HepG2 (cell line): ENCODE data around the gene INHA. TPM values are rescaled to one million over a fixed set of nuclear protein-coding genes. Genes with fewer than 3 reads are reported as not detected.

Experiments used
- ARNT2 ChIP-seq: sonication (generic); formaldehyde crosslinking; IDR thresholded peaks from 2 replicates; pipeline ENCODE4 v1.8.0; 2022; ENCODE audit warnings: mild to moderate bottlenecking, low read depth, missing genetic modification reagents, moderate library complexity
- ETS1 ChIP-seq: sonication (generic); formaldehyde crosslinking; IDR thresholded peaks from 2 replicates; pipeline ENCODE4 v1.4.0; 2020; ENCODE audit warnings: missing genetic modification reagents
- KLF13 ChIP-seq: sonication (generic); formaldehyde crosslinking; IDR thresholded peaks from 2 replicates; pipeline ENCODE4 v1.4.0; 2020; ENCODE audit warnings: mild to moderate bottlenecking, missing genetic modification reagents
- KLF15 ChIP-seq: sonication (generic); formaldehyde crosslinking; IDR thresholded peaks from 2 replicates; pipeline ENCODE4 v1.8.1; 2023; ENCODE audit warnings: borderline replicate concordance, mild to moderate bottlenecking, inconsistent platforms, missing genetic modification reagents, mixed read lengths
- MBD4 ChIP-seq: IDR thresholded peaks from 2 replicates; pipeline ENCODE4 v1.6.1; 2012; ENCODE audit warnings: low read length, inconsistent platforms, borderline replicate concordance
- NCOA1 ChIP-seq: sonication (generic); formaldehyde crosslinking; IDR thresholded peaks from 2 replicates; pipeline ENCODE4 v1.9.0; 2021; ENCODE audit warnings: missing genetic modification reagents
- PHF21A ChIP-seq: sonication (generic); formaldehyde crosslinking; IDR thresholded peaks from 2 replicates; pipeline ENCODE4 v1.5.0; 2020; ENCODE audit warnings: mild to moderate bottlenecking, missing genetic modification reagents
- TEAD2 ChIP-seq: sonication (generic); formaldehyde crosslinking; IDR thresholded peaks from 2 replicates; pipeline ENCODE4 v1.9.0; 2021; ENCODE audit warnings: missing genetic modification reagents
- U2AF1 ChIP-seq: fragments of 200-400 bp; formaldehyde crosslinking; optimal IDR thresholded peaks from 2 replicates; pipeline ENCODE3; 2017; ENCODE audit warnings: mild to moderate bottlenecking, low read depth, low read length
- ZC3H13 ChIP-seq: sonication (generic); formaldehyde crosslinking; IDR thresholded peaks from 2 replicates; pipeline ENCODE4 v1.8.1; 2023; ENCODE audit warnings: mild to moderate bottlenecking, missing genetic modification reagents, moderate library complexity
- ZFP36L1 ChIP-seq: sonication (generic); formaldehyde crosslinking; IDR thresholded peaks from 2 replicates; pipeline ENCODE4 v1.8.0; 2022; ENCODE audit warnings: mild to moderate bottlenecking, missing genetic modification reagents, moderate library complexity
- ZFP37 ChIP-seq: sonication (generic); formaldehyde crosslinking; IDR thresholded peaks from 2 replicates; pipeline ENCODE4 v1.4.0; 2020; ENCODE audit warnings: missing genetic modification reagents, borderline replicate concordance
- ZKSCAN8 ChIP-seq: IDR thresholded peaks from 2 replicates; pipeline ENCODE4 v1.6.1; 2016; ENCODE audit warnings: borderline replicate concordance, missing genetic modification reagents, missing compliant biosample characterization
- ZNF513 ChIP-seq: sonication (generic); formaldehyde crosslinking; conservative IDR thresholded peaks from 2 replicates; pipeline ENCODE4 v1.5.0; 2020; ENCODE audit warnings: missing genetic modification reagents
- ZNF572 ChIP-seq: sonication (generic); formaldehyde crosslinking; IDR thresholded peaks from 2 replicates; pipeline ENCODE4 v1.5.1; 2020; ENCODE audit warnings: mild to moderate bottlenecking, missing genetic modification reagents
- ZNF878 ChIP-seq: sonication (generic); formaldehyde crosslinking; IDR thresholded peaks from 2 replicates; pipeline ENCODE4 v1.8.1; 2023; ENCODE audit warnings: mild to moderate bottlenecking, missing genetic modification reagents, moderate library complexity
- polyA plus RNA-seq, 8 experiments: library from polyadenylated mRNA; depleted of rRNA in 3 of 8; stranded (reverse) in 7 of 8; unstranded in 1 of 8; fragments of >200 nt; fragmentation: Illumina TruSeq in 4 of 8; extraction: Trizol in 4 of 8; gene quantifications; 2 replicates each; pipeline versions ENCODE4 v1.2.1 to v1.2.3, GENCODE V29; 2011 to 2016; ENCODE audit warnings: low read depth in 4 of 8, missing spikeins in 1 of 8, mixed read lengths in 1 of 8; ENCODE audit not compliant: insufficient read depth in 1 of 8
- total RNA-seq, 5 experiments: library from RNA; depleted of rRNA; stranded (reverse); fragments of >200 nt; fragmentation: Illumina TruSeq; extraction: Trizol; gene quantifications; 2 replicates each; pipeline ENCODE4 v1.2.3, GENCODE V29; 2016; ENCODE audit warnings: low read depth in 1 of 5
- TF ChIP-seq, protein P1 (sequence below): sonication (generic); formaldehyde crosslinking; IDR thresholded peaks from 2 replicates; pipeline ENCODE4 v1.5.1; 2020; ENCODE audit warnings: missing genetic modification reagents, mild to moderate bottlenecking, borderline replicate concordance
- TF ChIP-seq, protein P2 (sequence below): sonication (generic); formaldehyde crosslinking; IDR thresholded peaks from 2 replicates; pipeline ENCODE4 v1.4.0; 2020; ENCODE audit warnings: missing genetic modification reagents, borderline replicate concordance
- TF ChIP-seq, protein P3 (sequence below): IDR thresholded peaks from 2 replicates; pipeline ENCODE4 v1.6.1; 2012; ENCODE audit warnings: inconsistent platforms
- TF ChIP-seq, protein P4 (sequence below): sonication (generic); formaldehyde crosslinking; IDR thresholded peaks from 2 replicates; pipeline ENCODE4 v1.4.0; 2020; ENCODE audit warnings: missing genetic modification reagents

Gene INHA
- total and polyA plus RNA-seq, 2 of the 13 experiments (the other 11 are each of a cell fraction or from before 2014, with no cell fraction given) = 4.1 to 15.2 TPM

GRCh38 chr2:219576505-219577388, 4.6 kb downstream of the INHA start (continued):
- TF ChIP-seq, protein P1, sequence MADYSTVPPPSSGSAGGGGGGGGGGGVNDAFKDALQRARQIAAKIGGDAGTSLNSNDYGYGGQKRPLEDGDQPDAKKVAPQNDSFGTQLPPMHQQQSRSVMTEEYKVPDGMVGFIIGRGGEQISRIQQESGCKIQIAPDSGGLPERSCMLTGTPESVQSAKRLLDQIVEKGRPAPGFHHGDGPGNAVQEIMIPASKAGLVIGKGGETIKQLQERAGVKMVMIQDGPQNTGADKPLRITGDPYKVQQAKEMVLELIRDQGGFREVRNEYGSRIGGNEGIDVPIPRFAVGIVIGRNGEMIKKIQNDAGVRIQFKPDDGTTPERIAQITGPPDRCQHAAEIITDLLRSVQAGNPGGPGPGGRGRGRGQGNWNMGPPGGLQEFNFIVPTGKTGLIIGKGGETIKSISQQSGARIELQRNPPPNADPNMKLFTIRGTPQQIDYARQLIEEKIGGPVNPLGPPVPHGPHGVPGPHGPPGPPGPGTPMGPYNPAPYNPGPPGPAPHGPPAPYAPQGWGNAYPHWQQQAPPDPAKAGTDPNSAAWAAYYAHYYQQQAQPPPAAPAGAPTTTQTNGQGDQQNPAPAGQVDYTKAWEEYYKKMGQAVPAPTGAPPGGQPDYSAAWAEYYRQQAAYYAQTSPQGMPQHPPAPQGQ (CRISPR knock-in tag) = peak; percentile 96; the same call in 1 of the 2 replicates
- TF ChIP-seq ZNF513 (CRISPR knock-in tag) (no peak), TEAD2 (CRISPR knock-in tag) (no peak), KLF15 (CRISPR knock-in tag) (0 out of 2 replicates have a peak, but pooled peaks have one; percentile 59), KLF13 (CRISPR knock-in tag) (no peak), MBD4 (no peak), ZC3H13 (CRISPR knock-in tag) (peak; percentile 92), ZNF878 (peak; percentile 95; the same call in 1 of the 2 replicates), ZNF572 (CRISPR knock-in tag) (peak; percentile 83; the same call in 1 of the 2 replicates), ZFP36L1 (CRISPR knock-in tag) (peak; percentile 95), PHF21A (CRISPR knock-in tag) (peak; percentile 99), ZFP37 (peak; percentile 89; the same call in 1 of the 2 replicates), NCOA1 (no peak; the same call in 1 of the 2 replicates), ETS1 (CRISPR knock-in tag) (no peak), U2AF1 (no peak), ZKSCAN8 (CRISPR knock-in tag) (peak; percentile 96), ARNT2 (CRISPR knock-in tag) (peak; percentile 97; the same call in 1 of the 2 replicates)
- TF ChIP-seq, protein P2, sequence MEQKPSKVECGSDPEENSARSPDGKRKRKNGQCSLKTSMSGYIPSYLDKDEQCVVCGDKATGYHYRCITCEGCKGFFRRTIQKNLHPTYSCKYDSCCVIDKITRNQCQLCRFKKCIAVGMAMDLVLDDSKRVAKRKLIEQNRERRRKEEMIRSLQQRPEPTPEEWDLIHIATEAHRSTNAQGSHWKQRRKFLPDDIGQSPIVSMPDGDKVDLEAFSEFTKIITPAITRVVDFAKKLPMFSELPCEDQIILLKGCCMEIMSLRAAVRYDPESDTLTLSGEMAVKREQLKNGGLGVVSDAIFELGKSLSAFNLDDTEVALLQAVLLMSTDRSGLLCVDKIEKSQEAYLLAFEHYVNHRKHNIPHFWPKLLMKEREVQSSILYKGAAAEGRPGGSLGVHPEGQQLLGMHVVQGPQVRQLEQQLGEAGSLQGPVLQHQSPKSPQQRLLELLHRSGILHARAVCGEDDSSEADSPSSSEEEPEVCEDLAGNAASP (CRISPR knock-in tag) = peak; percentile 92
- TF ChIP-seq, protein P3, sequence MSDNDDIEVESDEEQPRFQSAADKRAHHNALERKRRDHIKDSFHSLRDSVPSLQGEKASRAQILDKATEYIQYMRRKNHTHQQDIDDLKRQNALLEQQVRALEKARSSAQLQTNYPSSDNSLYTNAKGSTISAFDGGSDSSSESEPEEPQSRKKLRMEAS = peak; percentile 95
- TF ChIP-seq, protein P4, sequence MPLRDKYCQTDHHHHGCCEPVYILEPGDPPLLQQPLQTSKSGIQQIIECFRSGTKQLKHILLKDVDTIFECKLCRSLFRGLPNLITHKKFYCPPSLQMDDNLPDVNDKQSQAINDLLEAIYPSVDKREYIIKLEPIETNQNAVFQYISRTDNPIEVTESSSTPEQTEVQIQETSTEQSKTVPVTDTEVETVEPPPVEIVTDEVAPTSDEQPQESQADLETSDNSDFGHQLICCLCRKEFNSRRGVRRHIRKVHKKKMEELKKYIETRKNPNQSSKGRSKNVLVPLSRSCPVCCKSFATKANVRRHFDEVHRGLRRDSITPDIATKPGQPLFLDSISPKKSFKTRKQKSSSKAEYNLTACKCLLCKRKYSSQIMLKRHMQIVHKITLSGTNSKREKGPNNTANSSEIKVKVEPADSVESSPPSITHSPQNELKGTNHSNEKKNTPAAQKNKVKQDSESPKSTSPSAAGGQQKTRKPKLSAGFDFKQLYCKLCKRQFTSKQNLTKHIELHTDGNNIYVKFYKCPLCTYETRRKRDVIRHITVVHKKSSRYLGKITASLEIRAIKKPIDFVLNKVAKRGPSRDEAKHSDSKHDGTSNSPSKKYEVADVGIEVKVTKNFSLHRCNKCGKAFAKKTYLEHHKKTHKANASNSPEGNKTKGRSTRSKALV (CRISPR knock-in tag) = peak; percentile 62; the same call in 1 of the 2 replicates
